ENCODE measurements around the gene ETNK1. TPM values are rescaled to one million over a fixed set of nuclear protein-coding genes. Genes with fewer than 3 reads are reported as not detected.

The ETNK1 gene
- total and polyA plus RNA-seq, 2 donors (not counting 1 experiment from before 2014, with no cell fraction given) = 19.0 to 56.1 TPM

- no peak for DNase-seq (ENCODE audit: low read depth in 2 of 2)
- H3K36me3 ChIP-seq (ENCODE audit: control insufficient read depth, insufficient read depth, low read length) = no peaks in the 10 kb centered on the region
- H3K79me2 ChIP-seq (ENCODE audit: control insufficient read depth, insufficient read depth, low read length) = no peaks in the 10 kb centered on the region
- no peak overlapping the region for H2AFZ ChIP-seq (ENCODE audit: low read length)
- no peaks in the 10 kb centered on the region for H3K27me3 ChIP-seq (ENCODE audit: control insufficient read depth, insufficient read depth, low read length)
- H3K27ac ChIP-seq (ENCODE audit: insufficient read depth, low read length) = no peak overlapping the region
- TF ChIP-seq EZH2 (IDR thresholded peaks at IDR 0.05; ENCODE audit: low read length, missing control alignments) (no peak), CTCF (conservative IDR thresholded peaks at IDR 0.05 in 1 of 2, IDR thresholded peaks at IDR 0.05 in 1 of 2; ENCODE audit: low read depth in 1 of 2, low read length in 2 of 2) (no peak)
- H3K4me1 ChIP-seq (ENCODE audit: control insufficient read depth, extremely low read depth, insufficient read depth, low read length) = no peaks in the 10 kb centered on the region
- H3K4me2 ChIP-seq (ENCODE audit: extremely low read depth, insufficient read depth, low read length) = no peak overlapping the region
- H3K9ac ChIP-seq (ENCODE audit: insufficient read depth, low read length) = no peak overlapping the region
- H4K20me1 ChIP-seq (ENCODE audit: control insufficient read depth, extremely low read depth, insufficient read depth, low read length) = no peaks in the 10 kb centered on the region
- H3K4me3 ChIP-seq (replicated peaks in 1 of 4; ENCODE audit: control extremely low read depth in 1 of 4, insufficient read depth in 1 of 4, low read depth in 3 of 4, low read length in 4 of 4) = no peak overlapping the region
- no peaks in the 10 kb centered on the region for H3K9me3 ChIP-seq (ENCODE audit: control insufficient read depth, insufficient read depth, low read depth, low read length)
These were observed 47.3 kb upstream of the ETNK1 start for GRCh38 chr12:22577667-22578066.

DNA sequence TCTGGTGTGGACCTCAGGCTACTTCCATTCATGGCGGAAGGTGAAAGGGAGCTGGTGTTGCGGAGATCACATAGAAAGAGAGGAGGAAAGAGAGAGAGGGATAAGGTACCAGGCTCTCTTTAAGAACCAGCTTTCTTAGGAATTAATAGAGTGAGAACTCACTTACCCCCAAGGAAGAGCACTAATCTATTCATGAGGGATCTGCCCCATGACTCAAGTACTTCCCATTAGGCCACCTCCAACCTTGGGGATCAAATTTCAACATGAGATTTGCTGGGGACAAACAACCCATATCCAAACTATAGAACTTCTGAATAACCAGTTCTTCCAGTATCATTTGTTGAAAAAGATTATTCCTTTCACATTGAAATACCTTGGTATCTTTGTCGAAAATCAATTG lies 46.6 kb upstream of the ETNK1 start:
- TF ChIP-seq CTCF (conservative IDR thresholded peaks at IDR 0.05 in 1 of 2, IDR thresholded peaks at IDR 0.05 in 1 of 2; ENCODE audit: low read depth in 1 of 2, low read length in 2 of 2) = no peak
- TF ChIP-seq EZH2 (IDR thresholded peaks at IDR 0.05; ENCODE audit: low read length, missing control alignments) = no peak
- Histone ChIP-seq H3K27ac (ENCODE audit: insufficient read depth, low read length) (no peak overlapping the region), H3K9ac (ENCODE audit: insufficient read depth, low read length) (no peak overlapping the region), H3K9me3 (ENCODE audit: control insufficient read depth, insufficient read depth, low read depth, low read length) (no peaks in the 10 kb centered on the region), H4K20me1 (ENCODE audit: control insufficient read depth, extremely low read depth, insufficient read depth, low read length) (no peaks in the 10 kb centered on the region), H3K4me1 (ENCODE audit: control insufficient read depth, extremely low read depth, insufficient read depth, low read length) (no peaks in the 10 kb centered on the region), H3K36me3 (ENCODE audit: control insufficient read depth, insufficient read depth, low read length) (no peaks in the 10 kb centered on the region), H2AFZ (ENCODE audit: low read length) (no peak overlapping the region), H3K79me2 (ENCODE audit: control insufficient read depth, insufficient read depth, low read length) (no peaks in the 10 kb centered on the region), H3K4me3 (replicated peaks in 1 of 4; ENCODE audit: control extremely low read depth in 1 of 4, insufficient read depth in 1 of 4, low read depth in 3 of 4, low read length in 4 of 4) (no peak overlapping the region), H3K4me2 (ENCODE audit: extremely low read depth, insufficient read depth, low read length) (no peak overlapping the region), H3K27me3 (ENCODE audit: control insufficient read depth, insufficient read depth, low read length) (no peaks in the 10 kb centered on the region)
- no peak for DNase-seq (ENCODE audit: low read depth in 2 of 2)

DNA sequence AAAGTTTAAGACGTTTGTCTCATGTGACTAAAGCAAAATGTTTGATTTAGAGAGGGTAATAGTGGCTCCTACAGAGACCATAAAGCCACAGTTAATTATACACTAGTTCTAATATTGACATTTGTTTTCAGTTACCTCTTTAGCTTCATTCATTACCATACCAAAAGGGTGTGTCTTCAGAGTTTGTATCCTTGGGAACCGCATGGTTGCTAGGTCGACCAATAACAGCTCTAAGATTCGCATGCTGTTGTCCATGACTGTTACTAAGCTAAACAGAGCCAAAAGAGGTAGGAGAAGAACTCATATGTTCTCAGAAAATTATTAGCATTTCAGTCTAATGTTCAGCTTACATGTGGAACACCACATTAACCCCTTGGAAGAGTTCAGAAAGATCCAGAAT lies 36.2 kb upstream of the ETNK1 start:
- Histone ChIP-seq H3K27me3 (ENCODE audit: control insufficient read depth, insufficient read depth, low read length) (no peaks in the 10 kb centered on the region), H3K9ac (ENCODE audit: insufficient read depth, low read length) (no peak overlapping the region), H3K36me3 (ENCODE audit: control insufficient read depth, insufficient read depth, low read length) (no peaks in the 10 kb centered on the region), H3K4me2 (ENCODE audit: extremely low read depth, insufficient read depth, low read length) (no peak overlapping the region), H4K20me1 (ENCODE audit: control insufficient read depth, extremely low read depth, insufficient read depth, low read length) (no peaks in the 10 kb centered on the region), H3K79me2 (ENCODE audit: control insufficient read depth, insufficient read depth, low read length) (no peaks in the 10 kb centered on the region), H3K4me3 (replicated peaks in 1 of 4; ENCODE audit: control extremely low read depth in 1 of 4, insufficient read depth in 1 of 4, low read depth in 3 of 4, low read length in 4 of 4) (no peak overlapping the region), H3K27ac (ENCODE audit: insufficient read depth, low read length) (no peak overlapping the region), H2AFZ (ENCODE audit: low read length) (no peak overlapping the region), H3K9me3 (ENCODE audit: control insufficient read depth, insufficient read depth, low read depth, low read length) (no peaks in the 10 kb centered on the region), H3K4me1 (ENCODE audit: control insufficient read depth, extremely low read depth, insufficient read depth, low read length) (no peaks in the 10 kb centered on the region)
- no peak for TF ChIP-seq CTCF (conservative IDR thresholded peaks at IDR 0.05 in 1 of 2, IDR thresholded peaks at IDR 0.05 in 1 of 2; ENCODE audit: low read depth in 1 of 2, low read length in 2 of 2)
- no peak for TF ChIP-seq EZH2 (IDR thresholded peaks at IDR 0.05; ENCODE audit: low read length, missing control alignments)
- no peak for DNase-seq (ENCODE audit: low read depth in 2 of 2)

All from fibroblast of lung (primary cell).